ENCODE data around the gene BUB1B. TPM values are rescaled to one million over a fixed set of nuclear protein-coding genes. Genes with fewer than 3 reads are reported as not detected.
"Not testable (repeated sequence)": the region's sequence is repeated elsewhere in the genome, so short reads cannot be mapped to it uniquely, and the experiment has no call there.

Gene BUB1B
- total RNA-seq, 1 experiment from 2014 or later, result 34.6 TPM

GRCh38 chr15:40130799-40131502 lies 29.9 kb upstream of the BUB1B start:
- in situ Hi-C loops (cut with HindIII; ENCODE audit: low pct_unique_long_range_greater_than_20kb, low sequenced_read_pairs), result no loop called here
- DNase-seq (ENCODE audit: low read depth, low spot score), result peak; percentile 7

- in situ Hi-C loops (cut with HindIII; ENCODE audit: low pct_unique_long_range_greater_than_20kb, low sequenced_read_pairs), result no loop called here
- DNase-seq (ENCODE audit: low read depth, low spot score), result no peak
Measured at GRCh38 chr15:40133544-40133943, 27.3 kb upstream of the BUB1B start.

- no peak for DNase-seq (ENCODE audit: low read depth, low spot score)
- in situ Hi-C loops (cut with HindIII; ENCODE audit: low pct_unique_long_range_greater_than_20kb, low sequenced_read_pairs), result no loop called here
Measured at GRCh38 chr15:40134885-40135284, 26.0 kb upstream of the BUB1B start.

DNA sequence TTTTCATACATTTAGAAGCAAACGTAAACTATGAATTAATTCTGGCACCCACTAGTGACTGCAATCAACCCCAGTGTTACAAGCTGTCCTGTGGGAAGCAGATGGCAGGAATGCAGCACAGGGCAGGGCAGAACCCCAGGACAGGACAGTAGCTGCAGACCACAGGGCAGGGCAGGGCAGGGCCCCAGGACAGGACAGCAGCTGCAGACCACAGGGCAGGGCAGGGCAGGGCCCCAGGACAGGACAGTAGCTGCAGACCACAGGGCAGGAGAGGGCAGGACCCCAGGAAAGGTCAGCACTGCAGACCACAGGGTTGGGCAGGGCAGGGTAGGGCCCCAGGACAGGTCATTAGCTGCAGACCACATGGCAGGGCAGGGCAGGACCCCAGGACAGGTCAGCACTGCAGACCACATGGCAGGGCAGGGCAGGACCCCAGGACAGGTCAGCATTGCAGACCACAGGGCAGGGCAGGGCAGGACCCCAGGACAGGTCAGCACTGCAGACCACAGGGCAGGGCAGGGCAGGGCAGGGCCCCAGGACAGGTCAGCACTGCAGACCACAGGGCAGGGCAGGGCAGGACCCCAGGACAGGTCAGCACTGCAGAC lies 24.9 kb upstream of the BUB1B start:
- DNase-seq (ENCODE audit: low read depth, low spot score); in situ Hi-C loops (cut with HindIII; ENCODE audit: low pct_unique_long_range_greater_than_20kb, low sequenced_read_pairs): not testable (repeated sequence)

- DNase-seq (ENCODE audit: low read depth, low spot score), result no peak
- in situ Hi-C loops (cut with HindIII; ENCODE audit: low pct_unique_long_range_greater_than_20kb, low sequenced_read_pairs), result no loop called here
Measured at GRCh38 chr15:40136470-40137302, 24.2 kb upstream of the BUB1B start.

DNA sequence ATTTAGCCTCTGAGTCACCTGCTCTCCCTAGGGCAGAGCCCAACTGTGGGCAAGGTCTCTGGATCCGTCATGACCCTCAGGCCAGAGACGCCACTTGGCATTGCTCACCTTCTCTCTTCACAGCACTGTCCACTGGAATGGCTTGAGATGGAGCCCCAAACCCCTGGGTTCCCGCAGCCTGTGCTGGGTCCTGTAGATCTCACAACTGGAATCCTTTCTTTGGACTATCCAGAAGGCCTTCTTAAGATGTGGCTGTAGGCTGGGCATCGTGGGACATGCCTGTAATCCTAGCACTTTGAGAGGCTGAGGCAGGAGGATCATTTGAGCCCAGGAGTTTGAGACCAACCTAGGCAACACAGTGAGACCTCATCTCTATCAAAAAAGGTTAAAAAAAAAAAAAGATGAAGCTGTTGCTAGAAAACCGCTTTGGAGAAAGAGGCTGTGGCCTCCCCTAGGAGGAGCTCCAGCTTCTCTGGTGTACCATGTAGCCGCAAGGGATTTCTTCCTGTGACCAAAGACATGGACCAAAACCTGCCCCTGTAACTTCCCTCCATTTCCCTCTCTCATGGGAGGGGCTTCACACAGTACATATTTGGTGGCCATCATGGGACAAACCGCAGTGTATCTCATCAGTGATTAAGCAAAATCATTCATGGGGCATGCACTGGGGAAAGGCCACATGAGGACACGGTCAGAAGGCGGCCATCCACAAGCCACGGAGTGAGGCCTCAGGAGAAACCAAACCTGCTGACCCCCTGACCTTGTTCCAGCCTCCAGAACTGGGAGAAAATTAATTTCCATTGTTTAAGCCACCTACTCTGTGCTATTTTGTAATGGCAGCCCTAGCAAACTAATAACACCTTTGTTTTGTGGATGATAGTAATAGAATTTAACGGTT lies 23.3 kb upstream of the BUB1B start:
- in situ Hi-C loops (cut with HindIII; ENCODE audit: low pct_unique_long_range_greater_than_20kb, low sequenced_read_pairs), result no loop called here
- DNase-seq (ENCODE audit: low read depth, low spot score), result no peak

GRCh38 chr15:40138201-40138570 lies 22.7 kb upstream of the BUB1B start:
- in situ Hi-C loops (cut with HindIII; ENCODE audit: low pct_unique_long_range_greater_than_20kb, low sequenced_read_pairs); DNase-seq (ENCODE audit: low read depth, low spot score): not testable (repeated sequence)

DNA sequence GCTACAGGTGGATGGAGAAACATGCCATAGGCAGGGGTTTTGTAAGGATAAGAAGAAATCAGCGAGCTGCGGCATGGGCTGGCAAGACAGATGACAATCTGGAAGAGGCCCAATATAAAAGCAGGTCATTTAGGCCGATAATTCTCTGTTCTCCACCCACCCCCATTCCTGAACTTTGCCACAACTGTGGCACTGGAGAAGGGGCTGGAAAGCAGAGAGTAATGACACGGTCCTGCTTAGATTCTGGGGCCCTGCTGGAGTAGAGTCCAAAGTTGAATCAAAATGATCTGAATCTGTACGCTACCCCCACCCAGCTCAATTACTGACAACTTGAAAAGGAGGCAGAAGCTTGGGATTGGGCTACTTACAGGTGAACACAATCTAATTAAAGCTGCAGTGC lies 18.4 kb upstream of the BUB1B start:
- DNase-seq (ENCODE audit: low read depth, low spot score), result no peak
- in situ Hi-C loops (cut with HindIII; ENCODE audit: low pct_unique_long_range_greater_than_20kb, low sequenced_read_pairs), result no loop called here

GRCh38 chr15:40146037-40146436 lies 14.8 kb upstream of the BUB1B start:
- in situ Hi-C loops (cut with HindIII; ENCODE audit: low pct_unique_long_range_greater_than_20kb, low sequenced_read_pairs), result no loop called here
- DNase-seq (ENCODE audit: low read depth, low spot score), result no peak

- in situ Hi-C loops (cut with HindIII; ENCODE audit: low pct_unique_long_range_greater_than_20kb, low sequenced_read_pairs), result no loop called here
Measured at GRCh38 chr15:40149339-40149738, 11.5 kb upstream of the BUB1B start.

GRCh38 chr15:40150163-40150925 lies 10.5 kb upstream of the BUB1B start:
- in situ Hi-C loops (cut with HindIII; ENCODE audit: low pct_unique_long_range_greater_than_20kb, low sequenced_read_pairs), result no loop called here
- peak; percentile 58 for DNase-seq (ENCODE audit: low read depth, low spot score)

More at GRCh38 chr15:40149339-40149738, 11.5 kb upstream of the BUB1B start:
- no peak for DNase-seq (ENCODE audit: low read depth, low spot score)

GRCh38 chr15:40151499-40151898 lies 9.4 kb upstream of the BUB1B start:
- DNase-seq (ENCODE audit: low read depth, low spot score), result no peak
- in situ Hi-C loops (cut with HindIII; ENCODE audit: low pct_unique_long_range_greater_than_20kb, low sequenced_read_pairs), result no loop called here

- no peak for DNase-seq (ENCODE audit: low read depth, low spot score)
- in situ Hi-C loops (cut with HindIII; ENCODE audit: low pct_unique_long_range_greater_than_20kb, low sequenced_read_pairs), result no loop called here
Measured at GRCh38 chr15:40151991-40152390, 8.9 kb upstream of the BUB1B start.

GRCh38 chr15:40154821-40155220 lies 6.0 kb upstream of the BUB1B start:
- DNase-seq (ENCODE audit: low read depth, low spot score); in situ Hi-C loops (cut with HindIII; ENCODE audit: low pct_unique_long_range_greater_than_20kb, low sequenced_read_pairs): not testable (repeated sequence)

DNA sequence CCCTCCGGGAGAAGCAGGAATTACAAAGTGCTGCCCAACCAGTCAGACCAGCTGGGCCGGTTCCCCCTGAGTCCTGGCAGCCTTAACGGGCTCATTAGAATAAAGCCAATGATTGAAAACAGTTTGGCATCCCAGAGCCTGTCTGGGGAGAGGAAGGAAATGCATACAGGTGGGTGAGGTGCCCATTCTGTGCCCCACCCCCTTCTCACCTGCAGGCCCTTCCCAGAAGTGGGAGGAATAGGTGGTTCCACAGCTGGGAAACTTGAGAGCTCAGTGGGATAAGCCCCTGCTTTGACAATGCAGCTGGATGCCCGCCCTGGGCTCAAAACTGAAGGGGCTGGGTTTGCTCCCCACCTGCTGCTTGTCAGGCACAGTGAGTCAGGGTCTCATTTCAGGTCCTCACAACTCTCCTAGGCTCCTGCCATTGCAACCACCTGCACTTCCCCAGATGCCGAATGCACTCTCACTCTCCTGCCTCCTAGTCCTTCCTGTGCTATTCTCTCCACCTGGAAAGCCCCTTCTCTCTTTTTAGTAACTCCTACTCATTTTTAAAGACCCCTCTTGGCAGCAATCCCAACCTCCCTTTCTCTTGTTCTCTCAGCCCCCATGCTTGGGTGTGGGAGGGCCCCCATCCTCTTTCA lies 5.5 kb upstream of the BUB1B start:
- DNase-seq (ENCODE audit: low read depth, low spot score), result no peak
- in situ Hi-C loops (cut with HindIII; ENCODE audit: low pct_unique_long_range_greater_than_20kb, low sequenced_read_pairs), result no loop called here

DNA sequence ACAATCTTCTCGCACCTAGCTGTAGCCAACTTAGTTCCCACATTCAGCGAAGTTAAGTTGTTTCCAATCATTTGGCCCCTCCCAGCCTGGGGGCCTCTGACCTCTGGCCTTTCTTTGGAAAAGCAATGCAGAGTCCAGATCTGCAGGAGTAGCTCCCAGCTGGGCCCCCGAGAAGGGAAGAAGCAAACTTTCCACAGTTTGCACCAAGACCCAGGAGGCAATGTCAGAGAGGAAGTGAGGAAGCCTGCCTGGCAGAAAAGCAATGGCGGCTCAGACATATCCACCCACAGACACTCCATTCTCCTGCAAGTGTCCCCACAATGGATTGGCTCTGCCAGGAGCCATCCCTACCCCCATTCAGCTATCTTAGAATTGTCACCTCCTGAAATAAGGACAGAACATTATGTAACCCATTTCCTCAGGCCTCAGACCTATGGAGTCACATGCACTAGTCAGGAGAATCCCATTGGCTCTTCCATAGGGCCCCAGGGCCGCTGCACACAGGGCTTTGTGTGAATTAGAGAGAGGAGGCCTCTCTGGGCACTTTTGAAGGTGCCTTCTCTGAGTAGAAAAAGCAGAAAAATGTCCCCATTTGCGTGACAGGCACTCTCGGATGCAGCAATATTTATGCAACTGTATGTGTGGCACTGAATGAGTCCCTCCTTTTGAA lies 3.0 kb upstream of the BUB1B start:
- no peak for DNase-seq (ENCODE audit: low read depth, low spot score)
- in situ Hi-C loops (cut with HindIII; ENCODE audit: low pct_unique_long_range_greater_than_20kb, low sequenced_read_pairs), result no loop called here
